GM12891 (cell line): ENCODE measurements around the gene SLC45A2.

ENCODE experiments used
- DNase-seq: peaks from one replicate; pipeline ENCODE4 v3.0.0; 2011; ENCODE audit warnings: low spot score; ENCODE audit not compliant: insufficient read length
- FAIRE-seq: peaks from 2 replicates; lab custom pipeline; 2011; peaks lifted over from hg19 to GRCh38; lab: Jason Lieb, UNC
- PAX5 ChIP-seq: IDR thresholded peaks from 2 replicates; pipeline ENCODE4 v1.6.1; 2011; ENCODE audit warnings: low read length, moderate library complexity, mild to moderate bottlenecking; ENCODE audit not compliant: insufficient read depth, severe bottlenecking
- POLR2A ChIP-seq: IDR thresholded peaks from 2 replicates; pipeline ENCODE4 v1.6.1; 2011; ENCODE audit warnings: low read depth, low read length, control low read depth
- POLR2AphosphoS5 ChIP-seq: IDR thresholded peaks from 2 replicates; pipeline ENCODE4 v1.6.1; 2011; ENCODE audit warnings: low read depth, low read length, control low read depth
- POU2F2 ChIP-seq: IDR thresholded peaks from 2 replicates; pipeline ENCODE4 v1.6.1; 2011; ENCODE audit warnings: low read depth, mild to moderate bottlenecking, control low read depth, low read length, moderate library complexity
- SPI1 ChIP-seq: IDR thresholded peaks from 2 replicates; pipeline ENCODE4 v1.6.1; 2011; ENCODE audit warnings: low read depth, low read length, control low read depth
- TAF1 ChIP-seq: IDR thresholded peaks from 2 replicates; pipeline ENCODE4 v1.6.1; 2011; ENCODE audit warnings: low read depth, low read length, control low read depth

SLC45A2 gene

GRCh38 chr5:33941090-33941489 lies 43.4 kb downstream of the SLC45A2 start:
- no peak for DNase-seq
- TF ChIP-seq TAF1: no peak
- TF ChIP-seq POU2F2: no peak
- no peak for TF ChIP-seq POLR2AphosphoS5
- no peak for TF ChIP-seq PAX5
- TF ChIP-seq POLR2A: no peak
- no peak for TF ChIP-seq SPI1
- no peak for FAIRE-seq

DNA sequence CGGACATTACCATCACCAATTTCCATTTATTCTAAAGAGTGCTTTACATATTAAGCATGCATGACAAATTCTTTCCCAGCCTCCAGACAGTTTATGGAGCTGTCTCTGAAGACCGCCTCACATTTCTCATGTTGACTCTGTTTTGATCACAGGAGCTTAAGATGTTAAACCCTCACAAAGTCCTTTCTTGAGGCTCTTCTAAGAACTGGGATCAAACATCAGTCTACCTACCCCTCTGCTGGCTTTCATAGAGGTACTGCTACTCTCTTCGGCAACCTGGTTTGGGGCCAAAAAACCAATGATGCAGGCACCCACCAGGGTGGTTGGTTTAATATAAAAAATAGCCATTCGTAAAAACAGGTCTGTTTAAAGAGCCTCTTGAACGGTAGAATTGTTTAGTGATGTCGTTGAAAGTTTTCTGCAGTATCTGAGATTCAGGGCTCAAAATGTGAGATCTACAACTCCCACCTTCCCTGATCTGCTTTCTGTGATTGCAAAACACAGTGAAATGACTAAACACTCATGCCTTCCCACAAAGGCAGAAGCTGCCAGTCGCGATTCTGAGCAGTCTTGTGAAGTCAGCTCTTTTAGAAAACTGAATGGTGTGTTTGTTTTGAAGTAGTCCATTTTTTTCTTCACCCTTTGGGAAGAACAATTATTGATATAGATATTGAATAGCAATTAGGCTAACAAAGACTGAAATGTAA lies 44.8 kb downstream of the SLC45A2 start:
- FAIRE-seq (no peak), DNase-seq (no peak)
- TF ChIP-seq TAF1 (no peak), POLR2A (no peak), SPI1 (no peak), POLR2AphosphoS5 (no peak), POU2F2 (no peak), PAX5 (no peak)

GRCh38 chr5:33938881-33939280 lies 45.6 kb downstream of the SLC45A2 start:
- no peak for TF ChIP-seq PAX5
- no peak for TF ChIP-seq POU2F2
- no peak for TF ChIP-seq POLR2AphosphoS5
- no peak for TF ChIP-seq SPI1
- TF ChIP-seq POLR2A: no peak
- TF ChIP-seq TAF1: no peak
- FAIRE-seq: no peak

GRCh38 chr5:33938507-33938796 lies 46.0 kb downstream of the SLC45A2 start:
- TF ChIP-seq POLR2A (no peak), TAF1 (no peak), POU2F2 (no peak), POLR2AphosphoS5 (no peak), SPI1 (no peak), PAX5 (no peak)
- no peak for FAIRE-seq
- no peak for DNase-seq

More at GRCh38 chr5:33938881-33939280, 45.6 kb downstream of the SLC45A2 start:
- no peak for DNase-seq

DNA sequence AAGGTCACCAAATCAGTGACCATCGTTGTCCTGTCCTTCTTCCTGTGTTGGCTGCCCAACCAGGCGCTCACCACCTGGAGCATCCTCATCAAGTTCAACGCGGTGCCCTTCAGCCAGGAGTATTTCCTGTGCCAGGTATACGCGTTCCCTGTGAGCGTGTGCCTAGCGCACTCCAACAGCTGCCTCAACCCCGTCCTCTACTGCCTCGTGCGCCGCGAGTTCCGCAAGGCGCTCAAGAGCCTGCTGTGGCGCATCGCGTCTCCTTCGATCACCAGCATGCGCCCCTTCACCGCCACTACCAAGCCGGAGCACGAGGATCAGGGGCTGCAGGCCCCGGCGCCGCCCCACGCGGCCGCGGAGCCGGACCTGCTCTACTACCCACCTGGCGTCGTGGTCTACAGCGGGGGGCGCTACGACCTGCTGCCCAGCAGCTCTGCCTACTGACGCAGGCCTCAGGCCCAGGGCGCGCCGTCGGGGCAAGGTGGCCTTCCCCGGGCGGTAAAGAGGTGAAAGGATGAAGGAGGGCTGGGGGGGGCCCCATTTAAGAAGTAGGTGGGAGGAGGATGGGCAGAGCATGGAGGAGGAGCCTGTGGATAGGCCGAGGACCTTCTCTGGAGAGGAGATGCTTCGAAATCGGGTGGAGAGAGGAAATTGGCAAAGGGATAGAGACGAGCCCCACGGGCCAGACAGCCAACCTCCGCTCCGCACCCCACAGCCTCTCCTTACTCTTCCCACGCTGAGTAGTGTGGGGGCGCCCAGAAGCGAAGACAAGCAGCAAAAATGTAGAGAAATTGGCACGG lies 46.6 kb downstream of the SLC45A2 start:
- DNase-seq (no peak), FAIRE-seq (no peak)
- no peak for TF ChIP-seq TAF1
- TF ChIP-seq POU2F2: no peak
- TF ChIP-seq POLR2A: no peak
- TF ChIP-seq POLR2AphosphoS5: no peak
- no peak for TF ChIP-seq PAX5
- no peak for TF ChIP-seq SPI1

- DNase-seq: no peak
- peak; percentile 38 for FAIRE-seq
- no peak for TF ChIP-seq POLR2AphosphoS5
These were observed 47.3 kb downstream of the SLC45A2 start for GRCh38 chr5:33937017-33937706.

GRCh38 chr5:33936381-33937016 lies 48.0 kb downstream of the SLC45A2 start, which contains the start of gene RXFP3:
Gene RXFP3, plus strand, starts transcription at chr5:33936386. Its CDS starts 355 bp downstream, at chr5:33936741.
- FAIRE-seq: no peak
- no peak for TF ChIP-seq SPI1
- TF ChIP-seq PAX5: no peak
- no peak for TF ChIP-seq POLR2AphosphoS5
- no peak for TF ChIP-seq POLR2A
- TF ChIP-seq POU2F2: no peak
- TF ChIP-seq TAF1: no peak
- no peak for DNase-seq

- DNase-seq: peak; percentile 62
- peak; percentile 75 for FAIRE-seq
- no peak for TF ChIP-seq SPI1
- TF ChIP-seq PAX5: no peak
- TF ChIP-seq POLR2A: no peak
- no peak for TF ChIP-seq POU2F2
- no peak for TF ChIP-seq POLR2AphosphoS5
- no peak for TF ChIP-seq TAF1
These were observed 48.5 kb downstream of the SLC45A2 start for GRCh38 chr5:33936004-33936380.
